Measurements from ENCODE around the gene MC3R.

Gene MC3R

GRCh38 chr20:56274156-56274555 is 25.6 kb downstream of the MC3R start:
- DNase-seq (ENCODE audit: low spot score) = no peak
- no peak for TF ChIP-seq CTCF (IDR thresholded peaks at IDR 0.05; ENCODE audit: extremely low read depth, missing control alignments)

- TF ChIP-seq CTCF (IDR thresholded peaks at IDR 0.05; ENCODE audit: extremely low read depth, missing control alignments) = no peak
- DNase-seq (ENCODE audit: low spot score) = no peak
Measured at GRCh38 chr20:56278196-56278595, 29.7 kb downstream of the MC3R start.

GRCh38 chr20:56285496-56285895 is 37.0 kb downstream of the MC3R start:
- TF ChIP-seq CTCF (IDR thresholded peaks at IDR 0.05; ENCODE audit: extremely low read depth, missing control alignments) = no peak
- DNase-seq (ENCODE audit: low spot score) = no peak

- no peak for DNase-seq (ENCODE audit: low spot score)
- TF ChIP-seq CTCF (IDR thresholded peaks at IDR 0.05; ENCODE audit: extremely low read depth, missing control alignments) = no peak
Measured at GRCh38 chr20:56289652-56290051, 41.1 kb downstream of the MC3R start.

GRCh38 chr20:56299362-56299761 is 50.8 kb downstream of the MC3R start:
- DNase-seq (ENCODE audit: low spot score) = no peak
- no peak for TF ChIP-seq CTCF (IDR thresholded peaks at IDR 0.05; ENCODE audit: extremely low read depth, missing control alignments)
